Stimulated activated naive CD8-positive, alpha-beta T cell treated with anti-CD3 and anti-CD28 coated beads, Interleukin-15, amount 100 ng/mL, for 72 hours (primary cell): ENCODE data around the gene POMC.
"Not testable (repeated sequence)": the region's sequence is repeated elsewhere in the genome, so short reads cannot be mapped to it uniquely, and the experiment has no call there.

Experiments
- ATAC-seq: fragments of 150-1000 bp; cut with Tn5 transposase; 2 replicates; pipeline ENCODE4 v1.10.0; 2021; ENCODE audit warnings: mild to moderate bottlenecking, moderate library complexity
- DNase-seq, 2 donors: peaks; one replicate each; pipeline ENCODE4 v3.0.0; 2021 to 2022
- H3K27ac Mint-ChIP-seq, 2 donors: one replicate each; pipeline ENCODE4 v1.8.0; 2022; ENCODE audit warnings: mild to moderate bottlenecking in 2 of 2, mixed read lengths in 2 of 2, moderate library complexity in 2 of 2
- H3K27me3 Mint-ChIP-seq: one replicate; pipeline ENCODE4 v1.8.0; 2022; ENCODE audit warnings: mixed read lengths
- H3K4me1 Mint-ChIP-seq: one replicate; pipeline ENCODE4 v1.8.0; 2022; ENCODE audit warnings: mild to moderate bottlenecking, mixed read lengths
- H3K4me3 Mint-ChIP-seq, 2 donors: one replicate each; pipeline ENCODE4 v1.8.0; 2022; ENCODE audit warnings: mild to moderate bottlenecking in 2 of 2, mixed read lengths in 2 of 2, moderate library complexity in 1 of 2
- H3K9me3 Mint-ChIP-seq, 2 donors: one replicate each; pipeline ENCODE4 v1.8.0; 2022; ENCODE audit warnings: mixed read lengths in 2 of 2

Gene POMC

DNA sequence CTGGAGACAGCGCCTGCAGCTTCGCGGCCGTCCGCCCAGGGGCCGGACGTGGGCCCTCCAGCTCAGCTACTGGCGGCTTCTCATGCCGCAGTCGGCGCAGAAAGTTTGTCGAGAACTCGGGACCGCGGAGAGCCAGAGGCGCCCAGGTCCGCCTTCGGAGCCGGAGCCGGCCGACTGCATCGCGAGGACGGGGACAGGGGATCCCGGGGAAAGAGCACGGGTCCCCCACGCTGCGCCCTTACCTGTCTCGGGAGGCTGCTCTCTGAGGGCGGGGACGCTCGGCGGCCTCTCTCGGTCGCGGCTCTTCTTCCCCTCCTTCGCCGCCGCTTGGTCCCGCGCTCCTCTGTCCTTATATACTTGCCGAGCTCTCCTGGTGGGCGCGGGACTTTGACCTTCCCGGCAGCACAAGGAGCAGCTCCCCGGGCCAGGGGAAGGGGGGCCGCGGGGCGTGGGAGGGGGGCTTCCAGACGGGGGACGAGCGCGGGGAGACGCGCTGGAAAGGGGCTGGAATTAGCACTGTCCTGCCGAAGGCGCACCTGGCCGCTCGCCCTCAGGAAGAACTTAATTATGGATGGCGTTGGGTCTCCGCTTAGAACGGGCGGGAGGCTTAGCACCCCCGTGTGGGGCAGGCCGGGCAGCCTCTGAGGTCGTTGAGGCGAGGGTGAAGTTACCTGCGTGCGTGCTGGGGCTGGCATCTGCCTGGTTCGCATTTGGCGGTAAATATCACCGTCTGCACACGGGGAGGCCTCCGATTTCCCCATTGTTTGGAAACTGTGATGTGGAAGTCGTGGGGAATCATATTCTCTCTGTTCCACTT lies at the start of gene POMC:
Gene POMC, minus strand, starts transcription at position 325 of the 817 bp plus-strand sequence. CDS start 3,808 bp downstream, outside the sequence.
- Mint-ChIP-seq H3K4me1 (peaks cover 38% of the 10 kb centered on the region), H3K27ac (no peak within 1 kb of the TSS), H3K27me3 (peaks cover 51% of the 10 kb centered on the region), H3K4me3 (peak within 1 kb of the TSS; percentile 83 to 85), H3K9me3 (no peaks in the 10 kb centered on the region)
- DNase-seq (peak; percentile 51 to 61), ATAC-seq (peak; percentile 79)

DNA sequence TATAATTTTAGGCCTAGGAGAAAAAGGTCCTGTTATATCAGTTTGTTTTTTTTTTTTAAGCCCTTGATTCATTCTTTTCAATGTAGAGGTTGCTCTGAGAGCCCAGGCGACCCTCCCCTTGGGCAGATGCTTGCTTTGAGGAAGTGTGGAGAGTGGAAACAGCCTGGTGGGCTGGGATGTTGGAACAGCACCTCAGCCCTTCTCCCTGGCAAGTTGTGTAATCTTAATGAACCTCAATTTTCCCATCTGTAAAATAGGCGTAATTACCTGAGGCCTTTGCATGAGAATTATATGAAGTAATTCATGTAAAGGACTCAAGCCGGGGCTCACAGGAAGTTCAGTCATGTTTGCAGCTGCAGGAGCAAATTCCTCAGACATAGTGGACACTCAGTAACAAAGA lies 49.7 kb upstream of the POMC start:
- peak overlapping the region in 1 of 2 donors; percentile 38 for H3K27ac Mint-ChIP-seq
- ATAC-seq (no peak), DNase-seq (no peak)
- no peak overlapping the region for H3K4me3 Mint-ChIP-seq
- no peaks in the 10 kb centered on the region for H3K27me3 Mint-ChIP-seq
- peaks cover 17% of the 10 kb centered on the region for H3K4me1 Mint-ChIP-seq
- H3K9me3 Mint-ChIP-seq = no peaks in the 10 kb centered on the region

GRCh38 chr2:25215948-25216679 lies 47.7 kb upstream of the POMC start:
- H3K27ac Mint-ChIP-seq = peak overlapping the region; percentile 85 to 91
- H3K27me3 Mint-ChIP-seq = no peaks in the 10 kb centered on the region
- ATAC-seq (peak; percentile 95), DNase-seq (peak; percentile 89 to 91)
- peak overlapping the region; percentile 63 to 82 for H3K4me3 Mint-ChIP-seq
- H3K9me3 Mint-ChIP-seq = no peaks in the 10 kb centered on the region
- peaks cover 20% of the 10 kb centered on the region for H3K4me1 Mint-ChIP-seq

- no peak overlapping the region for H3K27ac Mint-ChIP-seq
- H3K4me3 Mint-ChIP-seq = peak overlapping the region; percentile 58 to 63
- H3K27me3 Mint-ChIP-seq = no peaks in the 10 kb centered on the region
- no peaks in the 10 kb centered on the region for H3K9me3 Mint-ChIP-seq
- DNase-seq = no peak
- peaks cover 29% of the 10 kb centered on the region for H3K4me1 Mint-ChIP-seq
- peak; percentile 2 for ATAC-seq
Measured at GRCh38 chr2:25215232-25215631, 46.9 kb upstream of the POMC start.

GRCh38 chr2:25213229-25213628 lies 44.8 kb upstream of the POMC start:
- Mint-ChIP-seq H3K4me3 (no peak overlapping the region), H3K9me3 (no peaks in the 10 kb centered on the region), H3K27ac (no peak overlapping the region), H3K27me3 (no peaks in the 10 kb centered on the region), H3K4me1 (peaks cover 47% of the 10 kb centered on the region)
- no peak for DNase-seq
- ATAC-seq = no peak

- ATAC-seq, H3K27me3 Mint-ChIP-seq, H3K27ac Mint-ChIP-seq, H3K9me3 Mint-ChIP-seq, DNase-seq: not testable (repeated sequence)
- Mint-ChIP-seq H3K4me1 (peaks cover 67% of the 10 kb centered on the region), H3K4me3 (peak overlapping the region; percentile 53 to 57)
Measured at GRCh38 chr2:25210923-25211322, 42.5 kb upstream of the POMC start.

DNA sequence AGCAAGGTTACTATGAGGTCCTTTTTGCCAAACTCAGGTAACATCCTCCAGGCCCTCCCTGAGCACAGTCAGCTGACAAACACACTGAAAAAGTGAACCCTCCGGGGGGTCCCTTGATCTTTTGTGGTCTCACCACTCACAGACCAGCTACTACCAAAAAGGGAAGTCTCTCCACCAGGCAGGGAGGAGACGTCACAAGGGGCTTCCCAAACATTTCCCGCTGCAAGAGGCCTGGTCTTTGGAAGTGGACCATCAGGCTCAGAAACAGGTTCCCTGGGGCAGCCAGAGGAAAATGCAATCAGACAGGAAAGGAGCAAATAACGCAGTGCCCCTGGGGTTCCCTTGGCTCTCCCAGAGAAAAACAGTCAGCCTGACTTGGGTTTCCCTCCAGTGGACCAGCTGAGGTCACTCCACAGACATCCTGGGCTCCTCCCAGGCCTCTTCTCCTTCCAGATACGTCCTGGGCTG lies 38.7 kb upstream of the POMC start:
- ATAC-seq (no peak), DNase-seq (no peak)
- Mint-ChIP-seq H3K4me3 (peak overlapping the region; percentile 50 to 57), H3K4me1 (peaks cover 68% of the 10 kb centered on the region), H3K27ac (peak overlapping the region; percentile 81 to 93), H3K9me3 (no peaks in the 10 kb centered on the region), H3K27me3 (no peaks in the 10 kb centered on the region)

- DNase-seq (no peak), ATAC-seq (peak; percentile 46)
- Mint-ChIP-seq H3K27ac (no peak overlapping the region), H3K4me3 (no peak overlapping the region), H3K4me1 (peaks cover 52% of the 10 kb centered on the region), H3K27me3 (no peaks in the 10 kb centered on the region), H3K9me3 (no peaks in the 10 kb centered on the region)
Measured at GRCh38 chr2:25204190-25204838, 35.9 kb upstream of the POMC start.

DNA sequence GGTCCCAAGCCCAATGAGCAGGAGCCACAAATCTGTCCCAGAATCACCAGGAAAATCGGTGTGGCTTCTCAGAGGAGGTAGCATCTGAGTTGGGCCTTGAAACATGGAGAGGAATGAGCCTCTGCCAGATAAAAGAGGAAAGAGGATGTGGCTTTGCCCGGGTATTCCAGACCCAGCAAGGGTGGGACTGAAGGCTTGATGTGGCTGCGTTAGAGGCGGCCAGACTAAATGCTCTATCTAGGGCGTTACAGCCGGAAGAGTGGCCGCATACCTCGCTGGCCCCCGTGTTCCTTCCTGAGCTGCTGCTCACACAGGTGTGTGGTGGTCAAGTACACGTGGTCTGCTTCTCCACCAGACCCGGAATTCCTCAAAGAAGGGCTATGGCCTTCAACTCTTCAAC lies 33.9 kb upstream of the POMC start:
- Mint-ChIP-seq H3K27ac (no peak overlapping the region), H3K27me3 (no peaks in the 10 kb centered on the region)
- no peak for ATAC-seq

GRCh38 chr2:25201794-25202193 lies 33.4 kb upstream of the POMC start:
- Mint-ChIP-seq H3K4me1 (peaks cover 28% of the 10 kb centered on the region), H3K4me3 (no peak overlapping the region)
- ATAC-seq = peak; percentile 31

More for the DNA sequence above, 33.9 kb upstream of the POMC start:
- H3K9me3 Mint-ChIP-seq = no peaks in the 10 kb centered on the region
- no peak for DNase-seq
- peaks cover 33% of the 10 kb centered on the region for H3K4me1 Mint-ChIP-seq
- no peak overlapping the region for H3K4me3 Mint-ChIP-seq

DNA sequence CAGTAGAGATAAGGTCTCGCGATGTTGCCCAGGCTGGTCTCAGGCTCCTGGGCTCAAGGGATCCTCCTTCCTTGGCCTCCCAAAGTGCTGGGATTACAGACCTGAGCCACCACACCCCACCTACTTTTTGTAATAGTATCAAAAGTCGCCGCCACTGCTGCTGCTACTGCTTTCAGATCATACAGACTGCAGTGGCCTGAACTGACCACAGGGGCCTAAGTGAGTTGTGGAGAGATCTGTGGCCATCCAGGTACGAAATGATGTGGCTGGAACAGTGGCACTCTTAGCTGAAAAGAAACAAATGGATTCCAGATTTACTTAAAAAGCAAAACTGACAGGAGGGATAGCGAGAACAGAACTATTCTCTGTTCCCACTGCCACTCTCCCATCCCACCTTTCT lies 32.9 kb upstream of the POMC start:
- H3K27me3 Mint-ChIP-seq = no peaks in the 10 kb centered on the region
- no peaks in the 10 kb centered on the region for H3K9me3 Mint-ChIP-seq
- H3K4me3 Mint-ChIP-seq = no peak overlapping the region
- no peak for DNase-seq
- H3K27ac Mint-ChIP-seq = no peak overlapping the region
- ATAC-seq = peak; percentile 47
- peaks cover 23% of the 10 kb centered on the region for H3K4me1 Mint-ChIP-seq

More at GRCh38 chr2:25201794-25202193, 33.4 kb upstream of the POMC start:
- DNase-seq = no peak
- H3K27ac Mint-ChIP-seq = no peak overlapping the region
- H3K27me3 Mint-ChIP-seq = no peaks in the 10 kb centered on the region
- H3K9me3 Mint-ChIP-seq = no peaks in the 10 kb centered on the region

DNA sequence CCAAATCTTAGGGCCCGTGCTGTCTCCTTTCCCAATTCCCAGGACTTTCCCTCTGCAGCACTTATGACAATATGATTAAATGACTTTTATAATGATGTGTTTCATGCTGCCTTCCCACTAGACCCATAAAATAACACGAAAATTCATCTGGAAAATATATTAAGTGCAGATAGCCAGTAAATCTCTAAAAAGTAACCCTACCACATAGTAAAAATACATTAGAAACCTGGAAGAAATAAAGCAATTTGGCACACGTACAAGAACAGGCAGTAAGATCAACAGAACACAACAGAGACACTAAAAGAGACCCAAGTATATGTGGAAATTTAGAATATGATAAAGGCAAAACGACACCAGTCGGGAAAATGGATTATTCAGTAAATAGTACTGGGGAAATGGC lies 30.2 kb upstream of the POMC start:
- no peak for ATAC-seq
- peaks cover 22% of the 10 kb centered on the region for H3K4me1 Mint-ChIP-seq

DNA sequence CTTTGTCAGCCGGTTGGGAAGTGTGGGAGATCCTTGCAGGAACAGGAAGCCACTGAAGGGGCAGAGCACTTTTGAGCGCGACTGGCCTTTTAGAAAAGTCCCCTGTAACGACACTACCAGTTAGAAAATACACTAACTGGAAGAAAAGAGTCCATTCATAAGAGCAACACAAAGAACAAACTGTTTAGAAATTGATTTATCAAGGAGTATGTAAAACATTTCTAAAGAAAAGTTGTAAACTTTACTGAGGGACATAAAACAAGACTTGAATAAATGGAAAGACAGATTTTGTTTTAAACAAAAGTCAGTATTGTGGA lies 29.8 kb upstream of the POMC start:
- DNase-seq (no peak), ATAC-seq (no peak)
- H3K4me1 Mint-ChIP-seq = peaks cover 18% of the 10 kb centered on the region
- H3K27me3 Mint-ChIP-seq = no peaks in the 10 kb centered on the region
- no peak overlapping the region for H3K4me3 Mint-ChIP-seq
- no peaks in the 10 kb centered on the region for H3K9me3 Mint-ChIP-seq
- no peak overlapping the region for H3K27ac Mint-ChIP-seq

More for the DNA sequence above, 30.2 kb upstream of the POMC start:
- no peaks in the 10 kb centered on the region for H3K9me3 Mint-ChIP-seq
- no peak overlapping the region for H3K27ac Mint-ChIP-seq
- DNase-seq = no peak
- H3K4me3 Mint-ChIP-seq = no peak overlapping the region
- no peaks in the 10 kb centered on the region for H3K27me3 Mint-ChIP-seq

GRCh38 chr2:25197336-25198208 lies 29.2 kb upstream of the POMC start:
- Mint-ChIP-seq H3K4me1 (peaks cover 14% of the 10 kb centered on the region), H3K4me3 (no peak overlapping the region), H3K27ac (peak overlapping the region in 1 of 2 donors; percentile 60), H3K9me3 (no peaks in the 10 kb centered on the region), H3K27me3 (no peaks in the 10 kb centered on the region)
- ATAC-seq (no peak), DNase-seq (no peak)

GRCh38 chr2:25194576-25195122 lies 26.3 kb upstream of the POMC start:
- no peak overlapping the region for H3K27ac Mint-ChIP-seq
- DNase-seq (no peak), ATAC-seq (no peak)
- H3K9me3 Mint-ChIP-seq = no peaks in the 10 kb centered on the region
- no peak overlapping the region for H3K4me3 Mint-ChIP-seq
- no peaks in the 10 kb centered on the region for H3K27me3 Mint-ChIP-seq
- no peaks in the 10 kb centered on the region for H3K4me1 Mint-ChIP-seq
